Spleen (tissue), 7 donors: ENCODE results near the gene ZDHHC17.

Source experiments
- CTCF ChIP-seq, 11 experiments: fragments of 200-600 bp in 7 of 11; fragments of 450-650 bp in 4 of 11; sonication (generic) in 4 of 11; IDR thresholded peaks in 8 of 11; conservative IDR thresholded peaks in 3 of 11; 1 replicate in 7 of 11; 2 replicates in 4 of 11; pipeline versions ENCODE4 v1.4.0 to v1.8.0; 2016 to 2021; ENCODE audit warnings: antibody characterized with exemption in 11 of 11, inconsistent platforms in 4 of 11, mild to moderate bottlenecking in 1 of 11
- POLR2AphosphoS5 ChIP-seq, 3 donors: sonication (generic); formaldehyde crosslinking; IDR thresholded peaks; one replicate each; pipeline ENCODE4 v1.5.1; 2017; ENCODE audit warnings: antibody characterized with exemption in 3 of 3
- donor health status: DM: no; HTN: no; CAD: no; lungs with moderate emphysema.
- donor health status: DM: no; HTN: no; CAD: no.
- donor health status: DM: no; HTN: no; CAD: no.

DNA sequence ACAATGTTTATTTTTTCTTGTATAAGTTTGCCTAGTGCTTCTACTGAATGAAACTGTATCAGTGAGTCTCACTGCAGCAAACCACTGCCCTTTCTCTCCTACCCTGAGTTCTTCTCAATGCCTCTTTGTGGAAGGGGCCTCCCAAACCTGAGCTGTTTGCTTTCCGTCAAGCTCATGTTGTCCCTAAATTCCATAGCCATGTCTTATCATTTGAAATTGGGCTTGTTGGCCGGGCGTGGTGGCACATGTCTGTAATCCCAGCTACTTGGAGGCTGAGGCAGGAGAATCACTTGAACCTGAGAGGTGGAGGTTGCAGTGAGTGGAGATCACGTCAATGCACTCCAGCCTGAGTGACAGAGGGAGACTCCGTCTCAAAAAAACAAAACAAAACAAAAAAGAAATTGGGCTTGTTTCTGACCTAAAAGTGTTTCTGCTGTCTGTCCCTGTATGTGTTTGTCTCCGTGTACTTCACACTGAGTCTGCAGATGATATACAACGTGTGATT, 116.7 kb downstream of the ZDHHC17 start:
- TF ChIP-seq CTCF (IDR thresholded peaks at IDR 0.05 in 8 of 11, conservative IDR thresholded peaks at IDR 0.05 in 3 of 11): no peak
- TF ChIP-seq POLR2AphosphoS5 (IDR thresholded peaks at IDR 0.05): no peak
